Amniotic epithelial cell (primary cell): Measurements from ENCODE around the gene NOX4.
"Not testable (repeated sequence)": the region's sequence is repeated elsewhere in the genome, so short reads cannot be mapped to it uniquely, and the experiment has no call there.

ENCODE experiments used
- DNase-seq: peaks from one replicate; pipeline ENCODE4 v3.0.0-alpha.2; 2010; ENCODE audit warnings: low read depth

NOX4 gene

DNA sequence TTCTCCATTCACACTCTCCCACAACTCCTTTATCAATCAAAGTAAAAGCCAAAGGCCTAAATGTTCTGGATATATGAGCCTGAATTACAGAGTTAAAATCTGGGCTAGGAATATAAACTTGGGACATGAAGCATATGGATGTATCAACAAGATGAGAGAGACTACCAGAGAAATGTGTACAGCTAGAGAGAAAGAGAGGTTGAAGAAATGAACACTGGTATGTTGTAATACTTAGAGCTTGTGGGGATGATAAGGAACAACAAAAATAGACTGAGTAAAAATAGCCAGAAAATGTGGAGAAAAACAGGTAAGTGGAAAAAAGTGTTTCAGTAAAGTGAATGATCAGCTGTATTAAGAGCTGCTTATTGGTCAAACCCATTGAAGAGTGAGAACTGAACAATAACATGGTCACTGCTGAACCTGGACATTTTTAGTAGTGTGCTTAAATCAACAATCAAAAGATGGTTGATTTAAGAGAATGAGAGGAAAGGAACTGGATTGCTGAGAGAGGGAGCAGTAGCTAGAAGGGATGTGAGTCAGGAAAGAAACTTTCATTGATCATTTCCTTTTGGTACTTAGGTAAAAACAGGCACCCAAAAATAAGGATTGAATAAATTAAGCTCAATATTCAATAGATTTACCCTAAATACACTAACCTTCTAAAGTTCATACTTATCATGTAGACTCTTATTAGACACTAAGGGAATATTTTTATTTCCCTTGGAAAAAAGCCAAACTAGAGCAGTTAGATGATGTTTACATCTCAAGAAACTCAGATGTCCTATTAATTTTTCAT is 111.0 kb downstream of the NOX4 start:
- DNase-seq = peak; percentile 47

DNA sequence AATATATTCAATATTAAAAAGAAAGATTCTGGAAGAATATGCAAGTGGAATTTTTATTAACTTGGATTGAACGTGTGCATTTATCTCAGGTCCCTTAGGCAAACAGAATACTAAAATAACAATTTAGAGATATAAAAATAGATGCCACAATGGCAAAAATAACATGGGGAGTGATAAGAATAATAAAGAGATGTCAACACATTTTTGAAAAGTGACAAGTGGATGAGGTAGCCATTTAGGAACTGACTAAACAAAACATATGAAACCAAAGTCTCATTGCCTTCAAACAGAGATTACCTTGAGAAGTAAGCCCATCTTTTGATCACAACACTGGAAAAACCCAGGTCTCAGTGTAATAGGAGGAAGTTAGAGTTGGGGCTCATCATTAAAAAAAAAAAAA is 112.2 kb downstream of the NOX4 start:
- DNase-seq = not testable (repeated sequence)

DNA sequence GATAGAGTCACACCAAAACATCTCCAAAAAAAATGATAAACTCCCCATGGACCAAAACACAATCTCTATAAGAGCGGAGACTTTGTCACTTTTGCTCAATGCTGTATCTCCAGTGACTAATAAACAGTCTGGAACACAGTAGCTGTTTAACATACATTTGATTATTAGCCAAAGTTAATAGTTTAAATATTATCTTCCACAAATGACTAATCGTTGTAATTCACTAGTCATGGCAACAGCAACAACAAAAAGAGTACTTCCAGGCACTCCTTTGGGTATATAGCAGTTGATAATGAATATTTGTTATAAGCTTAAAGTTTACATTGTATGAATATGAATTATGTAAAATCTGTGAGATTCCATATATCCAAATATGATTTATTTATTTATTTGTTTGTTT is 121.8 kb downstream of the NOX4 start:
- not testable (repeated sequence) for DNase-seq

DNA sequence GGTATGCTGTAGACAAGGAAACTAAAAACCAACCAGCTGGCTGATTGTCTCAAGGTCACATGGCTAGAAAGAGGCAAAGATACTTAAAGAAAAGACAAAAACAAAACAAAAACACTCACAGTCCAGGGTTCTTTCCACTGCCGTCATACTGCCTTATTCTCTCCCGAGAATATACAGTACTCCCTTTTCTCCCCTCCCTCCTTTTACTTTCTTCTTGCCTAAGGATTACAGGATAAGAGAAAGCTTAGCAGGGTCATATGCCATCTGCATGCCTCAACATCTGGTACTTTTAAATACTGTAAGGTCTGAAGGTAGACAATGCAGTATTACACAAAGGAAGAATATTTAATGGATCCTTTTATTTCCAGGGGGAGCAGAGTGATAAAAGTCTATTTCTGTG is 126.3 kb downstream of the NOX4 start:
- not testable (repeated sequence) for DNase-seq

DNA sequence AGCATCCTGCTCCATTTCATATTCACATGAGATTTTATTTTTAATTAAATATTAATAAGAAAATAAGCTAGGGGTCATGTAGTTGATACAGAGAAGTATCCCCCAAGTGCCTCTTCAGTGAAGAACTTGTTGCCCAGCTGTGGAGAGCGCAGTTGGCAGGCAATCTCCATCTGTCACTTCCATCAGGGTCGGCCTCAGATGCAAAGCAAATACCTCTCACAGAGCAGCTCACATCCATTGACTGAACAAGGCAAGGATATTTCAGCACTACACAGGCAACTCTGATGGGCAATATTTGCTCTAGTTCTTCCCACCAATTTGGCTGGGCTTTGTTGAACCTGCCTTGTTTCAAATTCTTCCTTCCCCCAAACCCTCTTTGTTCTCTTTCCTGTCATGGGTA is 129.4 kb downstream of the NOX4 start:
- DNase-seq = no peak

DNA sequence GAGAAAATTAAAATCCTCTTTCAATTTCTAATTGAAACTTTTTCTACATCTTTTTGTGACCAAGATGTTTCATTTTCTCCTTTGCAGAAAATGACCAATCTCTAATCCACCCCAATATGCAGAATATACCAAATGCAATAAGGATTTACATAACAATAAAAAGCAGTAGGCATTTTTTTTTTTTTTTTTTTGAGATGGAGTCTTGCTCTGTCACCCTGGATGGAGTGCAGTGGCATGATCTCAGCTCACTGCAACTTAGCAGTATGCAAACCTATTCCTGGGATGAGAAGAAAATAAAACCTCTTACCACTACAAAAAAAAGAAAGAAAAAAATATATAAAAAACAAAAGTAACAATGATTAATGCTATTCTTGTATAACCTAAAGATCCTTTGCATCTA is 132.0 kb downstream of the NOX4 start:
- DNase-seq = not testable (repeated sequence)

DNA sequence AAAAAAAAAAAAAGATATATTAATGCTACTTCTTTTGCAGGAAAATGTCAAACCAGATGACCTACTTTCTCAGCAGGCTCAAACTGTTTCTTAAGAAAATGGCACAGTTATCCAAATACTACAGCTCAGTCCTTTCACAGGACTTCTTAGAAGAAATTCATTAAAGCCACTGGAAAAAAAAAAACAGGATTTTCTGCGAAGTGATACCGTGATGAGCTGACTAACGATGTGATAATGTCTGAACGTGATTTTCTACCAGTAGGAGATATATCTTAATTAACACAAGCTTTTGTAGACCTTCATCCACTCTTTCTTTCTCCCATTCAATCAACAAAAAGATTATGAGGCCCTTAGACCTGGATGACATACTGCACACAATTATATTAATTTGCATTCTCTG is 132.4 kb downstream of the NOX4 start:
- no peak for DNase-seq

DNA sequence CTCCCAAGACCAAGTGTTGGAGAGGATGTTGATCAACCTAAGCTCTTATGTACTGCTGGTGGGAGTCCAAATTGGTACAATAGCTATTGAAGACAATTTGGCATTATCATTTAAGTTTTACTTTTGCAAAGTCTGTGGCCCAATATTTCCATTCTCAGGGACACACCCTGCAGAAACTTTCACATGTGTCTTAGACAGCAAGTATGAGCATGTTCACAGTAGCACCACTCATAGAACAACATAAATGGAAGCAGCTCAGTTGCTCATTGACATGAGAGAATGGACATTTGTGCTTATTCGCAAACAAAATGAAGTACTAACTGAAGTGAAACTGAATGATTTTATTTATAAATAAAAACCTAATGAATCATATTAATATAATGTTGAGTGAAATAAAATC is 135.5 kb downstream of the NOX4 start:
- no peak for DNase-seq

DNA sequence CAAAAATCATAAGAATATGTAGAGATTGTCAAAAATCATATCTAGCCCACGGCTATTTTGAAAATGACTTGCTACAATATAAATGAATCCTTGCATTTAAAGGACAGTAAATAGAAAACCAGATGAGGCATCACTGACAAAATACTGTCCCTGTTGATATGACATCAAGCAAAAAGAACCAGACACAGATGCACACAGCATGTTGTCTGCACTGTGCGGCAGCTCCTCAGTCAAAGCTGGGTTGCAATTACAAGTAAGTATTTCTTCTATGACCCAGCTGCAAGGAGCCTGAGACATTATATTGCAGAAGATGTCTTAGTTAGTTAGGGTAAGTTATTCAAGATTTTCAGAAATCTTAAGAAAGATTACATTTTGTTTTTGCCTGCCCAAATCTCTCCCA is 136.7 kb downstream of the NOX4 start:
- DNase-seq = not testable (repeated sequence)

DNA sequence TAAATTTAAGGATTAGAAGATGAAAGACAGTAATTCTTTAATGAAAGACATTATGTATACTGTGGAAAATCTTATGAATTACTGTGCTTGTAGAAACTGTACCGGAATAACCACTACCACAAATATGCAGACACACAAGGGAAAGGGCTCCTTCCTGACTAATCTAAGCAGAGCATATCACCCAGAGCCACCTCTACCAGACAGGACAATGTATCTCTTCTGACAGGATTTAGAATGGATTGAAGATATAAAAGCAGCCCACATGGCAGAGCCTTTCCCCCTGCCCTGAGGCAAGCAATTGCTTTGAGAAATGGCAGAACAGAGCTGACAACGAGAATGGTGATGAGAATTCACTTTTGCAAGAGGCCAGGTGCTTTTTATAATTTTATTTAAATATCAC is 144.1 kb downstream of the NOX4 start:
- peak; percentile 86 for DNase-seq

DNA sequence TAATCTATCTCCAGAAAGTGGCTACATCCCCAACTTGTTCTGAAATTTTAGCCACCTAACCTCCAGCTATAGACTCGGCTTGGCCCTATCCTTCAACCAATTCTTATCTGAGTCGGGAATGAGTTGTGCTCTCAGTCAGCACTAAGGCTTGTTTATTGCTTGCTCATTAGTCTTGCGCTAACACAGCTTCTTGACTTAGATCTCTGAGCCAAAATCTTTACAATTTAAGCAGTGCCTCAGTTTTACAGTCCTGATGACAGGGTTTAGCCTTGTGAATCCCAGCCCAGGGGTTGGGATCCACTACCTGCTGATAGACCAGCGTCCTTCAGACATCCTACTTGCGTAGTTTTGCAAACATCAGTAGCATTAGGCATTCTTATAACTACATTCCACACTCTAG is 144.6 kb downstream of the NOX4 start:
- peak; percentile 76 for DNase-seq

DNA sequence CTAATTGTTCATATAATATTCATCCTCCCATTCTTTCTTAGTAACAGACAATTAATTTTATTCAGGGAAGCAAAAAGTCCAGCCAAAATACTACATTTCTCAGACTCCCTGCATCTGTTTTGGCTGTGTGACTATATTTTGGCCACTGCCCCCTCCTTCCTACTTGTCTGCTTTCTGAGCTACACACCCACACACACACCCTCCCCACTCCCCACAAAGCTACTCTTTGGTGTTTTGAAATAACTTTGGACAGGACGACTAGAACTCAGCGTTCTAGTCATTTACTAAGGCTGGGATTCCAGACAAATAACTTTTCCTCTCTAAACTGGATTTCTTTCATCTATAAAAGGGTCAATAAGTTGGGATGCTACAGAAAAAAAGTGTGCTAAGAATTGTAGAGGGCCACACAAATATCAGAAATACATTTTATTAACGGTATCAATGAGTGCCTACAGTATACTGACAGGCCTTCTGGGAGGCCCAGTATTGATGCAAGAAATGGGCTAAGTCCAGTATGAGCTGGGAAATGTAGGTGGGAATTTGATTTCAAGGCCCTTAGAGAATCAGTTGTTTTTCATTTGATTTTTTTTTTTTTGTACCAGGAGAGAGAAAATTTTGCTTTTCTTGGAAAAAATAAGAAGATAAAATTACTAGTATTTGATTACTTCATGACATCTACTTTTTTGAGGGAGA is 148.1 kb downstream of the NOX4 start:
- peak; percentile 78 for DNase-seq

DNA sequence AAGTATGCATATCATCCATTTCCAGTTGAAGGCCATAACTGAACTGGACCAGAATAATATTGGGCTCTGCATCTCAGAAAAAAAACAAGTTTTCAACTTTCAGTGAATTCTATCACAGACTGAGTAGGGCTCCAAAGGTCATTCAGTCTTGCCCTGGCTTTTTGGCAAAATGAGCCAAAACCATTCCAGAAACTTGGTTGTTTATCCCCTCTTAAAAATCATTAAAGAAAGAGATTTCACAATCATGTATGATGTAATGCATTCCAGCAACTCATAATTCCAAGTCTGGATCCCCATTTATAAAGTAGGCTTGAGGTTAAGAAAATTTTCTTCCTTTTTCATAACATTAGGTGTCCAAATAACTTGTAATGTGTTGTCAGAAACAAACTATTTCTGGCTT is 150.7 kb downstream of the NOX4 start:
- DNase-seq = peak; percentile 73

DNA sequence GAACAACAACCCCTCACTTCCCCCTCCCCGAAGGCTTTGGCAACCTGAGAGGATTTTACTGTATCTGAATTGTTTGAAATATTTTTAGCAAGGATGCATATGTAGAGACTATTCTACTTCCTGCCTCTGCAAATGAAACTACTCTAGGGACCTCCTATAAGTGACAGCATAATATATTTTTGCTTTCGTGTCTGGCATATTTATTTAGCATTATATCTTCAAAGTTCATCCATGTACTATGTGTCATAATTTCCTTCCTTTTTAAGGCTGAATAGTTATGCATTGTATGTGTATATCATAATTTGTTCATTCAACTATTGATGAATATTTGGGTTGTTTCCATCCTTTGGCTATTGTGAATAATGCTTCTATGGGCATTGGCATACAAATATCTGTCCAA is 153.1 kb downstream of the NOX4 start:
- DNase-seq = not testable (repeated sequence)

DNA sequence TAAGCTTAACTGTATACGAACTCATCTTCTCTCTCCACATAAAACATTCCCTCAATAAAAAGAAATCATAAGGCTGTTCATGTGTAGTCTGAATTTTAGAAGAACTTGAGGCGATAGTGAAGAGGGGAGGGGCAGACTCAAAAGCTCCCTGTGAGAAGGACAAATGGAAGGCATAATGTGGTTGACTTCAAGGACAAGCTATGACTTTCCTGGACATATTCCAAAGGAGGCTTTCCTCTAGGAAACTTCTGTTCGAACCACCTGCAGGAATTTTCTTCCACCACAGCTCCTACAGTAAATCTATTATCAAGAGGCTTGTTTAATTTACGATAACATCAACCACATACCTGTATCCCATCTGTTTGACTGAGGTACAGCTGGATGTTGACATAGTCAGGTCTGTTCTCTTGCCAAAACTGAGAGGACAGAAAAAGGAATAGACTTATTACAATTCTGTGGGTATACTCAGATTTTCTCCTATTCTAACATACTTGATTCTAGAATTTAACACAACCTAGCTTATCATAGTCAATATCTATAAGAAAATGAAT is 154.0 kb downstream of the NOX4 start:
- DNase-seq = peak; percentile 50

DNA sequence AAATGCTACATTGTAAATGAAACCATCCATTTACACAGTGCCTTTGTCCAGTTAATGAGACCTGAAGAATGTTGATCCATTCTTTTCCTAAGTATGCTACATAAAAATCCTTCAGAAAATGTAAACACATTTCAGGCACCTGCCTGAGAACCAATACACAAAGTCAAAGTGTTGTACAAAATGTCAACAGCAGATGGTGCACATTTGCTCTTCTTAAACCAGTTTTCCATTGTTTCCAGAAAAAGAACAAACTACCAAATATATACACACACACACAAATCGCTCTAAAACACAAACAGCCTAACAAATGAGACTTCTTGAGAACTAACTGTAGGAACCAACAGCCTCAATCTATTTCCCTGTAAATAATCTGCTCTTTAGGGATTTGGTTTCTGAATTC is 157.5 kb downstream of the NOX4 start:
- DNase-seq = peak; percentile 43

DNA sequence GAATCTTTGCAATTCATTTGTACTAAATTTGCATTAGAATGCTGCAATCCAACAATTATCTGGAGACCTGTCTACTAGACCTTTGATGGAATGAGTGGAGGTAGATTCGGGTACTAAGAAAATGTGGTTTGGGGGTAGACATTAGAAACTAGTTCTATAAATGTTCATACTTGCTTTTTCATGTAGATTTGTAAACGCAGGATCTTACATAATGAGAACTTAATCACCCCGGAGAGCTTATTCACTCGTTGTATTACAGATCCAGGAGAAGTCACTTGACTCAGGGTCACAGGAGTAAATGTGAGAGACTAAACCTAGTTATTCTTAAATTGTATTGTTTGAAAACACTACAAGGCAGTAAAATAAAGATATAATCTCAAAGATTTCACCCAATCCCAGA is 159.2 kb downstream of the NOX4 start:
- not testable (repeated sequence) for DNase-seq

DNA sequence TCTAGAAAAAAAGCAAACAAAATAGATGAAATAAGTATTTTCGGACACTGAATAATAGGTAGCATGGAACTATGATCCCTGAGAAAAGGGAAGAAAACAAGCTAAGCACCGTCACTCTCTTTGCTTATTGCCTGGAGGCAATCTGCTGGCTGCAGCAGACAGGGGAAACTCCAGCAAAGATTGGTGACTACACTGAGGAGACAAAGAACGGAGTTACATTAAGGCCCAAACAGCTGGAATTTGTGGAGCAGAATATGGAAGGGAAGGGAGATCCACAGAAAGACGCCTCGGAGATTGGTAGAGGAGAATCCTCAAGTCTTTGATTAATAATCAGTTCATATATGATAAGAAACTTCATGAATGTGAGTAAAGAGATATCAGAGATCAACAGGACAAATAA is 163.3 kb downstream of the NOX4 start:
- DNase-seq = no peak

DNA sequence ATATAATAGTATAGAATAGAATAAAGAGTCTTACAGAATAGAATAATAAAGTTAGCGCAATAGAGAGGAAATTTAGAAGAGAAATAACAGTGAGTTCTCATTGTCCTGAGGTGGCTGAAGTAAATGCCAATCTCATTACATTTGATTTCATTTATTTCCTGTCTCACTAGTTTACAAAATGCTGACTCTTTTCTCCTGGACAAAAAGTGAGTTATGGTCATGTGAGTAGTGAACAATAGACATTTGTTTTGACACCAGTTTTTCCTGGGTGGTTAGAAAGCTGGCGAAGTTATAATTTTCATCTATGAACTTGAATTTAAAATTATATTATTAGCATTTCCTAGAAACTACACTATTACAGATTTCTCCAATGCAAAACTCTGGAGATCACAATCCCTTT is 169.8 kb downstream of the NOX4 start:
- no peak for DNase-seq

DNA sequence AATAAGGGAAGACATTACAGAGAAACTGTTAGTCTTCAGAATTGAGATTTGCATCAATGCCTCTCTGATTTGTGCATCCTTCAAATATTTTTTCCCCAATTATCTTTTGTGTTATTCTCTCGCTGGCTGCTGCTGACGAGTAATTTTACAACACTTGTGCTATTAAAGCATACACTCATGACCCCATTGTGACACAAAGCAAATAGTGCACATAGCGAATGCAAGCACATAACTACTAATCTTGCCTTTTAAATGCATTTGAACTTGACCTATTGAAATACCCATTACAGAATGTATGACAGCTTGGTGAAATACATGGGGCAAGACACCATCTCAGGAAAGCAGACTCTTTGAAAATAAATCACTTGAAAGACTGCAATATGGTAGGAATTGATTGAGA is 180.6 kb downstream of the NOX4 start:
- DNase-seq = not testable (repeated sequence)

DNA sequence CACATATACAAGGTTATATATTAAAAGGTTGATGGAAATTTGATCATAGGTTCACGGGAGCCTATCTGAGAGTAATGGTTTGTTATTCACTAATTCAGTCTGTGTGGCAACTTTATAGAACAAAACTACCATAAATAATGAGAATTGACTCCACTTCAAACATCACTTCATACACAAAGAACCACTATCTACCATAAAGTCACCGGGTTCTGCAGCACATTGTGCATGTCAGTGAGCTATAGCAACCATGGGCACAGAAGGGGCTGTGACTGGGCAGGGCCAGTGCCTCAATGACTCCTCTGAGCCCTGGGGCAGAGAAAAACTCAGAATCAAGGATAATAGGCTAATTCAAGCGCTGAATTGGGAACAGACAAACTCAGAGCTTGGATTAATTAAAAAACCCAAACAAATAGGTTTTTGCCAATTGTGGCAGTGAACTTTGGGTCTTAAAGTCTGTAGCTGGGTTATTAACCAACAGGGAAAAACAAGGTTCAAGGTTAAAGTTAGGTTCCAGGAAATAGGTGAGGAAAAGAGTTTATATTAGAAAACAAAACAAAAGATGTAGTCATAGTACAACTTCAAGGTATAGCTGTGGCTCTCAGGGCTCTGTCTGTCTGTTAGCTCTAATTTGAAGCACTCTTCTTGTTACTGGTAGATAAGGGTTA is 181.7 kb downstream of the NOX4 start:
- not testable (repeated sequence) for DNase-seq

DNA sequence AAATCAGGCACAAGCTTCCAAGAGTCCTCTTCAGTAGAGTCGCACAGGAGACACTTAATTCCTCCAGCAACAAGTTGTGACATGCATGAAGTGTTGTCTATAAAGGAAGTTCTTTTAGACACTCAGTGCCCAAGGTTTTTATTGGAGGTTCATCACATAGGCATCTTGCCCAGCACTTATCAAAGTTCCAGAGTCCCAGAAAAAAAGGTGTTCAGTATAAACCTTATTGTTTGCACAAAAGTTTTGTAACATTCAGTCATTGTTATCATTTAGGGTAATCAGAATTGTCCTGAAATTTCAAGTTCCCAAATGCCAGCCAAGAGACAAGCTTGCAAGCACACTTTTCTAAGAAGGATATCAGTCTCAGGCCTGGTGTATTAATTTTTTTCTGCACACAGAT is 182.9 kb downstream of the NOX4 start:
- DNase-seq = not testable (repeated sequence)

DNA sequence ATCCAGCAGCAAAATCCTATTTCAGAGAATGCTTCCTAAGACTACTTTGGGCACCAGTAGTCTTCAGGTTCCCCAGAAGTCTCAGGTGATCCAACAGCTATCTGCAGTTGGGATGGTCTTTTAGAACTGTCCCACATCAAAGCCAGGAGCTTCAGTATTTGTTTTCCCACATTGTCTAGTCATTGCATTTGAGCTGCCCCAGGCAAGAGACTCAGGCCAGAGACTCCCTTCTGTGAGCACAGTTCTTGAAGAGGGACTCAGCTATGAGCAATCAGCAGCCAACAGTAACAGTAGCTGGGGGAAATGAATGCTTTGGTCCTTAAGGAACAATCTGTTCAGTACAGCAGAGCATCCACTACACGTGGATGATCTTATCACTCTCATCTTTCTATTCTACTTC is 188.1 kb downstream of the NOX4 start:
- not testable (repeated sequence) for DNase-seq
